SKM-1 (cell line): Measurements from ENCODE around the gene CNTN6.

ENCODE experiments used
- DNase-seq: peaks from one replicate; lab custom pipeline; 2025; ENCODE audit not compliant: unreplicated experiment; lab: John Stamatoyannopoulos, UW

Gene CNTN6

GRCh38 chr3:1092771-1093170, at the start of gene CNTN6:
Gene CNTN6 (plus strand): TSS chr3:1093024. CDS start chr3:1148009, 54,985 bp downstream.
- DNase-seq, result no peak

GRCh38 chr3:1048558-1048957, 44.3 kb upstream of the CNTN6 start:
- no peak for DNase-seq

GRCh38 chr3:1055870-1056269, 37.0 kb upstream of the CNTN6 start:
- no peak for DNase-seq

GRCh38 chr3:1056744-1057143, 36.1 kb upstream of the CNTN6 start:
- no peak for DNase-seq

- DNase-seq, result no peak
Observed at GRCh38 chr3:1057436-1057835, 35.4 kb upstream of the CNTN6 start.

- DNase-seq, result no peak
Observed at GRCh38 chr3:1068985-1069384, 23.8 kb upstream of the CNTN6 start.

GRCh38 chr3:1072041-1072440, 20.8 kb upstream of the CNTN6 start:
- no peak for DNase-seq

GRCh38 chr3:1079662-1080061, 13.2 kb upstream of the CNTN6 start:
- DNase-seq, result no peak

- DNase-seq, result peak; percentile 48
Observed at GRCh38 chr3:1082108-1082507, 10.7 kb upstream of the CNTN6 start.

GRCh38 chr3:1087066-1087560, 5.7 kb upstream of the CNTN6 start:
- no peak for DNase-seq

GRCh38 chr3:1088503-1088902, 4.3 kb upstream of the CNTN6 start:
- no peak for DNase-seq

- DNase-seq, result no peak
Observed at GRCh38 chr3:1091286-1091685, 1.5 kb upstream of the CNTN6 start.

GRCh38 chr3:1092061-1092460, 763 bp upstream of the CNTN6 start:
- DNase-seq, result no peak

- DNase-seq, result no peak
Observed at GRCh38 chr3:1093217-1093616, 393 bp downstream of the CNTN6 start.

GRCh38 chr3:1103525-1103924, 10.7 kb downstream of the CNTN6 start:
- no peak for DNase-seq

GRCh38 chr3:1117843-1118473, 25.1 kb downstream of the CNTN6 start:
- no peak for DNase-seq

- DNase-seq, result no peak
Observed at GRCh38 chr3:1131166-1131565, 38.3 kb downstream of the CNTN6 start.

- no peak for DNase-seq
Observed at GRCh38 chr3:1135194-1135593, 42.4 kb downstream of the CNTN6 start.

- DNase-seq, result no peak
Observed at GRCh38 chr3:1138036-1138435, 45.2 kb downstream of the CNTN6 start.

GRCh38 chr3:1139071-1139470, 46.2 kb downstream of the CNTN6 start:
- no peak for DNase-seq

- DNase-seq, result no peak
Observed at GRCh38 chr3:1147326-1147725, 54.5 kb downstream of the CNTN6 start.

- no peak for DNase-seq
Observed at GRCh38 chr3:1147819-1148218, 55.0 kb downstream of the CNTN6 start.

GRCh38 chr3:1164101-1164500, 71.3 kb downstream of the CNTN6 start:
- no peak for DNase-seq
